ENCODE measurements around the gene SPRED3. TPM values are rescaled to one million over a fixed set of nuclear protein-coding genes. Genes with fewer than 3 reads are reported as not detected.

SPRED3 gene
- total and polyA plus RNA-seq, 9 of the 15 experiments (the other 6 are each of a cell fraction or from before 2014, with no cell fraction given), result 0.05 to 1.3 (median 0.36) TPM

DNA sequence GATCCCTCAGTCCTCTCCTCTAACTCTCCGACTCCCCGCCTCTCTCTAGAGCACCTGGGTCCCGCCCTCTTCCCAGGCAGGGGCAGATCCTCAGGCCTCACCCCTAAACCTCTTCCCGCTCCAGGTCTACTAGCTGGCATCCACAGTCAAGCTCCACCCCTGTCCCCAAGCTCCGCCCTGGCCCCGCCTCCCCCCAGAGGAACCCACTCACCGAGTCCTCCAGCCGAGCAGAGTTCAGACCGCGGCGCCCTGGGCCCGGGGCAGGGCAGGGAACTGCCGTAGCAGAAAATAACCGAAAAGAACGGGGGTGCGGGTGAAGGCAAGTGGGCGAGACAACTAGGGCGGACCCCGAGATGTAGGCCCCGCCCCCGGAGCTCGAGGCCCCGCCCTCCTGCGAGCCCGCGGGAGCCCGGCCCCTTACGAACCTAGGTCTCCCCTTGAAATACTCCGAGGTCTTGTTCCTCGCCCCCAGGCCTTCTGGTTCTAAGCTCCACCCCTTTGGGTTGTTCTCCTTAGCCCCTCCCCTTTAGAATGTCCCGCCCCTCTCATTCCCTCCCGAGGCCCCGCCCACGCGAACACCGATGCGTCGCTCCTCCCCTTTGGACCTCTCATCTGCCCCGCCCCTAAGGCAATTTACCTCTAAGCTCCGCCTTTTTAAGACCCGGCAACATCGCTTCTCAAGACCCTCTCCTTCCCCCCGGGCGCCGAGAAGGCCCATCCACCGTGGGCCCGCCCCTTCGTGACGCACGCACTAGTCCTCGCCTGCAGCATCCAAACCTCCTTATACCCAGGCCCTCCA lies 748 bp upstream of the SPRED3 start, which contains the start of gene GGN (continued):
- TF ChIP-seq, protein P1, sequence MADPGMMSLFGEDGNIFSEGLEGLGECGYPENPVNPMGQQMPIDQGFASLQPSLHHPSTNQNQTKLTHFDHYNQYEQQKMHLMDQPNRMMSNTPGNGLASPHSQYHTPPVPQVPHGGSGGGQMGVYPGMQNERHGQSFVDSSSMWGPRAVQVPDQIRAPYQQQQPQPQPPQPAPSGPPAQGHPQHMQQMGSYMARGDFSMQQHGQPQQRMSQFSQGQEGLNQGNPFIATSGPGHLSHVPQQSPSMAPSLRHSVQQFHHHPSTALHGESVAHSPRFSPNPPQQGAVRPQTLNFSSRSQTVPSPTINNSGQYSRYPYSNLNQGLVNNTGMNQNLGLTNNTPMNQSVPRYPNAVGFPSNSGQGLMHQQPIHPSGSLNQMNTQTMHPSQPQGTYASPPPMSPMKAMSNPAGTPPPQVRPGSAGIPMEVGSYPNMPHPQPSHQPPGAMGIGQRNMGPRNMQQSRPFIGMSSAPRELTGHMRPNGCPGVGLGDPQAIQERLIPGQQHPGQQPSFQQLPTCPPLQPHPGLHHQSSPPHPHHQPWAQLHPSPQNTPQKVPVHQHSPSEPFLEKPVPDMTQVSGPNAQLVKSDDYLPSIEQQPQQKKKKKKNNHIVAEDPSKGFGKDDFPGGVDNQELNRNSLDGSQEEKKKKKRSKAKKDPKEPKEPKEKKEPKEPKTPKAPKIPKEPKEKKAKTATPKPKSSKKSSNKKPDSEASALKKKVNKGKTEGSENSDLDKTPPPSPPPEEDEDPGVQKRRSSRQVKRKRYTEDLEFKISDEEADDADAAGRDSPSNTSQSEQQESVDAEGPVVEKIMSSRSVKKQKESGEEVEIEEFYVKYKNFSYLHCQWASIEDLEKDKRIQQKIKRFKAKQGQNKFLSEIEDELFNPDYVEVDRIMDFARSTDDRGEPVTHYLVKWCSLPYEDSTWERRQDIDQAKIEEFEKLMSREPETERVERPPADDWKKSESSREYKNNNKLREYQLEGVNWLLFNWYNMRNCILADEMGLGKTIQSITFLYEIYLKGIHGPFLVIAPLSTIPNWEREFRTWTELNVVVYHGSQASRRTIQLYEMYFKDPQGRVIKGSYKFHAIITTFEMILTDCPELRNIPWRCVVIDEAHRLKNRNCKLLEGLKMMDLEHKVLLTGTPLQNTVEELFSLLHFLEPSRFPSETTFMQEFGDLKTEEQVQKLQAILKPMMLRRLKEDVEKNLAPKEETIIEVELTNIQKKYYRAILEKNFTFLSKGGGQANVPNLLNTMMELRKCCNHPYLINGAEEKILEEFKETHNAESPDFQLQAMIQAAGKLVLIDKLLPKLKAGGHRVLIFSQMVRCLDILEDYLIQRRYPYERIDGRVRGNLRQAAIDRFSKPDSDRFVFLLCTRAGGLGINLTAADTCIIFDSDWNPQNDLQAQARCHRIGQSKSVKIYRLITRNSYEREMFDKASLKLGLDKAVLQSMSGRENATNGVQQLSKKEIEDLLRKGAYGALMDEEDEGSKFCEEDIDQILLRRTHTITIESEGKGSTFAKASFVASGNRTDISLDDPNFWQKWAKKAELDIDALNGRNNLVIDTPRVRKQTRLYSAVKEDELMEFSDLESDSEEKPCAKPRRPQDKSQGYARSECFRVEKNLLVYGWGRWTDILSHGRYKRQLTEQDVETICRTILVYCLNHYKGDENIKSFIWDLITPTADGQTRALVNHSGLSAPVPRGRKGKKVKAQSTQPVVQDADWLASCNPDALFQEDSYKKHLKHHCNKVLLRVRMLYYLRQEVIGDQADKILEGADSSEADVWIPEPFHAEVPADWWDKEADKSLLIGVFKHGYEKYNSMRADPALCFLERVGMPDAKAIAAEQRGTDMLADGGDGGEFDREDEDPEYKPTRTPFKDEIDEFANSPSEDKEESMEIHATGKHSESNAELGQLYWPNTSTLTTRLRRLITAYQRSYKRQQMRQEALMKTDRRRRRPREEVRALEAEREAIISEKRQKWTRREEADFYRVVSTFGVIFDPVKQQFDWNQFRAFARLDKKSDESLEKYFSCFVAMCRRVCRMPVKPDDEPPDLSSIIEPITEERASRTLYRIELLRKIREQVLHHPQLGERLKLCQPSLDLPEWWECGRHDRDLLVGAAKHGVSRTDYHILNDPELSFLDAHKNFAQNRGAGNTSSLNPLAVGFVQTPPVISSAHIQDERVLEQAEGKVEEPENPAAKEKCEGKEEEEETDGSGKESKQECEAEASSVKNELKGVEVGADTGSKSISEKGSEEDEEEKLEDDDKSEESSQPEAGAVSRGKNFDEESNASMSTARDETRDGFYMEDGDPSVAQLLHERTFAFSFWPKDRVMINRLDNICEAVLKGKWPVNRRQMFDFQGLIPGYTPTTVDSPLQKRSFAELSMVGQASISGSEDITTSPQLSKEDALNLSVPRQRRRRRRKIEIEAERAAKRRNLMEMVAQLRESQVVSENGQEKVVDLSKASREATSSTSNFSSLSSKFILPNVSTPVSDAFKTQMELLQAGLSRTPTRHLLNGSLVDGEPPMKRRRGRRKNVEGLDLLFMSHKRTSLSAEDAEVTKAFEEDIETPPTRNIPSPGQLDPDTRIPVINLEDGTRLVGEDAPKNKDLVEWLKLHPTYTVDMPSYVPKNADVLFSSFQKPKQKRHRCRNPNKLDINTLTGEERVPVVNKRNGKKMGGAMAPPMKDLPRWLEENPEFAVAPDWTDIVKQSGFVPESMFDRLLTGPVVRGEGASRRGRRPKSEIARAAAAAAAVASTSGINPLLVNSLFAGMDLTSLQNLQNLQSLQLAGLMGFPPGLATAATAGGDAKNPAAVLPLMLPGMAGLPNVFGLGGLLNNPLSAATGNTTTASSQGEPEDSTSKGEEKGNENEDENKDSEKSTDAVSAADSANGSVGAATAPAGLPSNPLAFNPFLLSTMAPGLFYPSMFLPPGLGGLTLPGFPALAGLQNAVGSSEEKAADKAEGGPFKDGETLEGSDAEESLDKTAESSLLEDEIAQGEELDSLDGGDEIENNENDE (IDR thresholded peaks at IDR 0.05; ENCODE audit: low read depth, low read length), result no peak
- TF ChIP-seq ATF1 (CRISPR knock-in tag; IDR thresholded peaks at IDR 0.05), result no peak
- peak; percentile 48 for TF ChIP-seq ATF1 (tag; IDR thresholded peaks at IDR 0.05)
- no peak for TF ChIP-seq ZZZ3 (IDR thresholded peaks at IDR 0.05)
- TF ChIP-seq ZSCAN32 (CRISPR knock-in tag; IDR thresholded peaks at IDR 0.05), result no peak
- TF ChIP-seq DLX4 (CRISPR knock-in tag; IDR thresholded peaks at IDR 0.05), result no peak
- TF ChIP-seq RFX1 (IDR thresholded peaks at IDR 0.05), result no peak
- TF ChIP-seq NR1H2 (CRISPR knock-in tag; IDR thresholded peaks at IDR 0.05), result no peak
- TF ChIP-seq POLR2G (IDR thresholded peaks at IDR 0.05; ENCODE audit: low read depth, low read length), result peak; percentile 73
- no peak for TF ChIP-seq ARNT (IDR thresholded peaks at IDR 0.05)
- no peak for TF ChIP-seq NELFE (IDR thresholded peaks at IDR 0.05; ENCODE audit: insufficient read depth, insufficient read length)
- TF ChIP-seq, protein P2, sequence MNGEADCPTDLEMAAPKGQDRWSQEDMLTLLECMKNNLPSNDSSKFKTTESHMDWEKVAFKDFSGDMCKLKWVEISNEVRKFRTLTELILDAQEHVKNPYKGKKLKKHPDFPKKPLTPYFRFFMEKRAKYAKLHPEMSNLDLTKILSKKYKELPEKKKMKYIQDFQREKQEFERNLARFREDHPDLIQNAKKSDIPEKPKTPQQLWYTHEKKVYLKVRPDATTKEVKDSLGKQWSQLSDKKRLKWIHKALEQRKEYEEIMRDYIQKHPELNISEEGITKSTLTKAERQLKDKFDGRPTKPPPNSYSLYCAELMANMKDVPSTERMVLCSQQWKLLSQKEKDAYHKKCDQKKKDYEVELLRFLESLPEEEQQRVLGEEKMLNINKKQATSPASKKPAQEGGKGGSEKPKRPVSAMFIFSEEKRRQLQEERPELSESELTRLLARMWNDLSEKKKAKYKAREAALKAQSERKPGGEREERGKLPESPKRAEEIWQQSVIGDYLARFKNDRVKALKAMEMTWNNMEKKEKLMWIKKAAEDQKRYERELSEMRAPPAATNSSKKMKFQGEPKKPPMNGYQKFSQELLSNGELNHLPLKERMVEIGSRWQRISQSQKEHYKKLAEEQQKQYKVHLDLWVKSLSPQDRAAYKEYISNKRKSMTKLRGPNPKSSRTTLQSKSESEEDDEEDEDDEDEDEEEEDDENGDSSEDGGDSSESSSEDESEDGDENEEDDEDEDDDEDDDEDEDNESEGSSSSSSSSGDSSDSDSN (IDR thresholded peaks at IDR 0.05; ENCODE audit: borderline replicate concordance in 1 of 2, low read depth in 2 of 2, low read length in 2 of 2), result 0 out of 4 replicates have a peak, but pooled peaks of 1 of the 2 experiments have one; percentile 29
- TF ChIP-seq TCFL5 (CRISPR knock-in tag; conservative IDR thresholded peaks at IDR 0.05), result no peak
- no peak for TF ChIP-seq SMAD4 (CRISPR knock-in tag; conservative IDR thresholded peaks at IDR 0.05)
